ENCODE data around the gene WDR59. TPM values are rescaled to one million over a fixed set of nuclear protein-coding genes. Genes with fewer than 3 reads are reported as not detected.

Gene WDR59
- total RNA-seq, 1 experiment from 2014 or later: 26.8 TPM

GRCh38 chr16:74903120-74903519 is 81.8 kb downstream of the WDR59 start:
- Histone ChIP-seq H4K20me1 (ENCODE audit: insufficient read depth, low read depth, low read length) (no peaks in the 10 kb centered on the region), H3K36me3 (ENCODE audit: insufficient read depth, low read length) (peaks cover 13% of the 10 kb centered on the region; the same call in 1 of the 2 replicates), H2AFZ (ENCODE audit: low read length) (no peak overlapping the region), H3K9ac (ENCODE audit: low read length) (no peak overlapping the region), H3K27me3 (ENCODE audit: low read length) (no peaks in the 10 kb centered on the region), H3K9me2 (replicated peaks; ENCODE audit: insufficient read depth, low read length) (no peaks in the 10 kb centered on the region), H3K4me3 (ENCODE audit: low read length) (no peak overlapping the region), H3K79me2 (ENCODE audit: low read length) (peaks cover 4% of the 10 kb centered on the region; the same call in 1 of the 2 replicates), H3K27ac (ENCODE audit: low read length) (no peak overlapping the region), H3K9me3 (ENCODE audit: low read length) (no peaks in the 10 kb centered on the region), H3K4me2 (ENCODE audit: low read depth, low read length, poor library complexity, severe bottlenecking) (no peak overlapping the region), H3K4me1 (ENCODE audit: low read length) (no peaks in the 10 kb centered on the region)
- DNase-seq: no peak

DNA sequence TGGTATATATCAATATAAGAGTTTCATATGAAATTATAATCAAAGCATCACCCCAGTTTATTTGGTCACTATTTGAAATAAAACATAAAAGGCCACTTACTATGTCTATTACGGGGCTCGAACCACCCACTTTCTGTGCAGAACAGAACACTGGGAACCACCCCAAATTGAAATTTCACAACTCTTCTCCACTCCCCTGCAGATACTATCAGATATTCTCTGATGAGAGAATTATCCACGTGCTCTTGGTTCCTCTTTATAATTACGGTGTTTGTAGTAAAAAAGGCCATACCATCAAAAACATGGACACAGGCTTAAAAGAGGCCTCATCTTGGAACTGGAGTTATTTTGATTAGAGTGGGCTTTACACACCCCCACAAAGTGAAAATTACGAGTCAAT is 82.8 kb downstream of the WDR59 start:
- H2AFZ ChIP-seq (ENCODE audit: low read length): no peak overlapping the region
- peaks cover 7% of the 10 kb centered on the region; the same call in 1 of the 2 replicates for H3K36me3 ChIP-seq (ENCODE audit: insufficient read depth, low read length)
- H3K4me1 ChIP-seq (ENCODE audit: low read length): no peaks in the 10 kb centered on the region
- no peaks in the 10 kb centered on the region for H4K20me1 ChIP-seq (ENCODE audit: insufficient read depth, low read depth, low read length)
- H3K9me3 ChIP-seq (ENCODE audit: low read length): no peaks in the 10 kb centered on the region
- peaks cover 4% of the 10 kb centered on the region; the same call in 1 of the 2 replicates for H3K79me2 ChIP-seq (ENCODE audit: low read length)
- no peak overlapping the region for H3K9ac ChIP-seq (ENCODE audit: low read length)
- H3K4me2 ChIP-seq (ENCODE audit: low read depth, low read length, poor library complexity, severe bottlenecking): no peak overlapping the region
- H3K27ac ChIP-seq (ENCODE audit: low read length): no peak overlapping the region
- no peak for DNase-seq
- no peaks in the 10 kb centered on the region for H3K9me2 ChIP-seq (replicated peaks; ENCODE audit: insufficient read depth, low read length)
- H3K27me3 ChIP-seq (ENCODE audit: low read length): no peaks in the 10 kb centered on the region
- no peak overlapping the region for H3K4me3 ChIP-seq (ENCODE audit: low read length)

- Histone ChIP-seq H3K4me1 (ENCODE audit: low read length) (no peaks in the 10 kb centered on the region), H3K4me2 (ENCODE audit: low read depth, low read length, poor library complexity, severe bottlenecking) (no peak overlapping the region), H3K9me2 (replicated peaks; ENCODE audit: insufficient read depth, low read length) (no peaks in the 10 kb centered on the region), H3K9ac (ENCODE audit: low read length) (no peak overlapping the region), H3K4me3 (ENCODE audit: low read length) (no peak overlapping the region), H3K36me3 (ENCODE audit: insufficient read depth, low read length) (peaks cover 1% of the 10 kb centered on the region; the same call in 1 of the 2 replicates), H3K27me3 (ENCODE audit: low read length) (no peaks in the 10 kb centered on the region), H3K27ac (ENCODE audit: low read length) (no peak overlapping the region), H2AFZ (ENCODE audit: low read length) (no peak overlapping the region), H3K9me3 (ENCODE audit: low read length) (no peaks in the 10 kb centered on the region), H4K20me1 (ENCODE audit: insufficient read depth, low read depth, low read length) (no peaks in the 10 kb centered on the region), H3K79me2 (ENCODE audit: low read length) (peaks cover 4% of the 10 kb centered on the region; the same call in 1 of the 2 replicates)
- DNase-seq: no peak
Measured at GRCh38 chr16:74901606-74902005, 83.3 kb downstream of the WDR59 start.

DNA sequence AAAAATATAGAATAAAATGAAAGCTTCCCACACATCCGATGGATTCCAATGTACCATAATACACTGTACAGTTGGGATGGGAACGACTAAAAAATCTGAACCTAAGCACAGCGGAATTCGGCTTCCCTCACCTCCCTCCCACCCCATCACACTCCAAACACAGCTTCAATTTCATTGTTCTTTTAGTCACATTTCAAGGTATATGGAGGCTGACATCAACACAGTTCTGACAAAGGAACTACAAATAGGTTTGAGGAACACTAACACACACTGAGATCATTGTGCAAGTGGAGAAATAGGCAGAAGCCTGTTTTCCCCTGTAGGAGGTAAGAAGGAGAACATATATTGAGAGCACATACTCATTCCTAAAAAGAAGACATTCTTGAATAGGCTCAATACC is 85.1 kb downstream of the WDR59 start:
- no peaks in the 10 kb centered on the region for H3K9me3 ChIP-seq (ENCODE audit: low read length)
- no peaks in the 10 kb centered on the region for H3K36me3 ChIP-seq (ENCODE audit: insufficient read depth, low read length)

DNA sequence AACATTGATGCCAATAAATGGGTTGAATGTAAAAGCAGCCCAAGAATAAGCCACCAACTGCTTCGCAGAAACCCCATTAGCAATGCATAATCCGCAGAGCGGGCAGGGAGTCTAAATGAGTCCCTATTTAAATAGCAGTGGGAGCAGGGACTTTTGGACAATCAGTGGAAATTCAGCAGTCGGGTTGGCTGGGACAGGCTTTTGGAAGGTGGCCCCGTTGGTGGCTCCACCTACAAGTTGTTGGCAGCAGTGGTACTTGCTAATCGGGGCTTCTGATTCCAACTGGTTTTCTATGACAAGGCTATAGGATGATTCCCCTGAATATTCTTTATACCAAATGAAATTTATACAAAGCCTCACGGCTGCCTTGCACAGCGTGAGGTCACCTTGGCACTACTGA is 86.3 kb downstream of the WDR59 start:
- H3K4me1 ChIP-seq (ENCODE audit: low read length): no peaks in the 10 kb centered on the region

More for the DNA sequence above, 85.1 kb downstream of the WDR59 start:
- Histone ChIP-seq H3K9ac (ENCODE audit: low read length) (no peak overlapping the region), H3K4me2 (ENCODE audit: low read depth, low read length, poor library complexity, severe bottlenecking) (no peak overlapping the region), H3K27ac (ENCODE audit: low read length) (no peak overlapping the region), H3K79me2 (ENCODE audit: low read length) (peaks cover 4% of the 10 kb centered on the region; the same call in 1 of the 2 replicates), H3K9me2 (replicated peaks; ENCODE audit: insufficient read depth, low read length) (no peaks in the 10 kb centered on the region), H3K4me3 (ENCODE audit: low read length) (no peak overlapping the region), H2AFZ (ENCODE audit: low read length) (no peak overlapping the region), H3K27me3 (ENCODE audit: low read length) (no peaks in the 10 kb centered on the region), H3K4me1 (ENCODE audit: low read length) (no peaks in the 10 kb centered on the region), H4K20me1 (ENCODE audit: insufficient read depth, low read depth, low read length) (no peaks in the 10 kb centered on the region)
- no peak for DNase-seq

GRCh38 chr16:74896389-74897370 is 88.2 kb downstream of the WDR59 start:
- no peak overlapping the region for H3K4me2 ChIP-seq (ENCODE audit: low read depth, low read length, poor library complexity, severe bottlenecking)
- H3K27me3 ChIP-seq (ENCODE audit: low read length): no peaks in the 10 kb centered on the region
- no peaks in the 10 kb centered on the region for H3K9me3 ChIP-seq (ENCODE audit: low read length)
- no peak overlapping the region for H3K4me3 ChIP-seq (ENCODE audit: low read length)
- peaks cover 4% of the 10 kb centered on the region; the same call in 1 of the 2 replicates for H3K79me2 ChIP-seq (ENCODE audit: low read length)
- no peaks in the 10 kb centered on the region for H4K20me1 ChIP-seq (ENCODE audit: insufficient read depth, low read depth, low read length)
- no peak overlapping the region for H3K9ac ChIP-seq (ENCODE audit: low read length)
- no peaks in the 10 kb centered on the region for H3K4me1 ChIP-seq (ENCODE audit: low read length)
- no peak overlapping the region for H2AFZ ChIP-seq (ENCODE audit: low read length)
- no peak overlapping the region for H3K27ac ChIP-seq (ENCODE audit: low read length)
- no peaks in the 10 kb centered on the region for H3K9me2 ChIP-seq (replicated peaks; ENCODE audit: insufficient read depth, low read length)
- H3K36me3 ChIP-seq (ENCODE audit: insufficient read depth, low read length): peaks cover 9% of the 10 kb centered on the region; the same call in 1 of the 2 replicates
- no peak for DNase-seq

More for the DNA sequence above, 86.3 kb downstream of the WDR59 start:
- H3K9ac ChIP-seq (ENCODE audit: low read length): no peak overlapping the region
- no peak overlapping the region for H3K27ac ChIP-seq (ENCODE audit: low read length)
- H3K27me3 ChIP-seq (ENCODE audit: low read length): no peaks in the 10 kb centered on the region
- peaks cover 4% of the 10 kb centered on the region; the same call in 1 of the 2 replicates for H3K79me2 ChIP-seq (ENCODE audit: low read length)
- H4K20me1 ChIP-seq (ENCODE audit: insufficient read depth, low read depth, low read length): no peaks in the 10 kb centered on the region
- no peak overlapping the region for H2AFZ ChIP-seq (ENCODE audit: low read length)
- H3K4me3 ChIP-seq (ENCODE audit: low read length): no peak overlapping the region
- no peak overlapping the region for H3K4me2 ChIP-seq (ENCODE audit: low read depth, low read length, poor library complexity, severe bottlenecking)
- no peaks in the 10 kb centered on the region for H3K9me2 ChIP-seq (replicated peaks; ENCODE audit: insufficient read depth, low read length)
- no peak for DNase-seq
- H3K9me3 ChIP-seq (ENCODE audit: low read length): no peaks in the 10 kb centered on the region
- H3K36me3 ChIP-seq (ENCODE audit: insufficient read depth, low read length): no peaks in the 10 kb centered on the region

DNA sequence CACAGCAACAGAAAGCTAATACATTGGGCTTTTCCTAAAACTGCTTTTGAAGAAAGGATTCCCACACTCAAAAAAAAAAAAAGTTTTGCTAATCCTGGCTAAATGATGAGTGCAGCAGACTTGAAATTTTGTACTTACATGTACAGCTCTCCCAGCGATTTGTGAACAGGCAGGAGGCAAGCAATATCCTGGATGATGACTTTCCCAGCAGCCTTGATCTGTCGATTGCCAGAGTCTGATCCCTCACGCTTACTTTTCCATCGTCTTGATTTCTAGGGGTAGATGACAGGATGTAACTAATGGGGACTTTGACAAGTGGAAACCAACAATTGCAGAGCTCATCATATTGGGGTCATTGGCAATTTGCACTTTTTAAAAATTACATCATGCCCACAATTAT is 91.4 kb downstream of the WDR59 start:
- H4K20me1 ChIP-seq (ENCODE audit: insufficient read depth, low read depth, low read length): no peaks in the 10 kb centered on the region
- H3K9me2 ChIP-seq (replicated peaks; ENCODE audit: insufficient read depth, low read length): no peaks in the 10 kb centered on the region
- H3K4me3 ChIP-seq (ENCODE audit: low read length): no peak overlapping the region
- no peak for DNase-seq
- no peak overlapping the region for H3K9ac ChIP-seq (ENCODE audit: low read length)
- H2AFZ ChIP-seq (ENCODE audit: low read length): no peak overlapping the region
- H3K36me3 ChIP-seq (ENCODE audit: insufficient read depth, low read length): peaks cover 16% of the 10 kb centered on the region; the same call in 1 of the 2 replicates
- no peaks in the 10 kb centered on the region for H3K4me1 ChIP-seq (ENCODE audit: low read length)
- no peaks in the 10 kb centered on the region for H3K79me2 ChIP-seq (ENCODE audit: low read length)
- no peak overlapping the region for H3K27ac ChIP-seq (ENCODE audit: low read length)
- no peaks in the 10 kb centered on the region for H3K27me3 ChIP-seq (ENCODE audit: low read length)
- H3K4me2 ChIP-seq (ENCODE audit: low read depth, low read length, poor library complexity, severe bottlenecking): no peak overlapping the region
- H3K9me3 ChIP-seq (ENCODE audit: low read length): no peaks in the 10 kb centered on the region

All from Karpas-422 (cell line).